ENCODE data around the gene EFL1. TPM values are rescaled to one million over a fixed set of nuclear protein-coding genes. Genes with fewer than 3 reads are reported as not detected.
A peak's percentile ranks its signal among the peaks of the same experiment; 100 is the strongest.

Gene EFL1
- total and polyA plus RNA-seq, 9 of the 15 experiments (the other 6 are each of a cell fraction or from before 2014, with no cell fraction given): 4.8 to 32.5 (median 16.9) TPM

GRCh38 chr15:82081914-82082762, 180.4 kb downstream of the EFL1 start (continued):
- no peak for TF ChIP-seq ZNF551 (CRISPR knock-in tag; IDR thresholded peaks at IDR 0.05)
- TF ChIP-seq TRIM28 (IDR thresholded peaks at IDR 0.05): no peak
- no peak for TF ChIP-seq FOXK2 (conservative IDR thresholded peaks at IDR 0.05 in 1 of 2, IDR thresholded peaks at IDR 0.05 in 1 of 2; ENCODE audit: low read depth in 2 of 2)
- no peak for TF ChIP-seq BCLAF1 (IDR thresholded peaks at IDR 0.05; ENCODE audit: borderline replicate concordance in 1 of 2, control insufficient read depth in 1 of 2, low read depth in 2 of 2, low read length in 1 of 2)
- no peak for TF ChIP-seq GABPB1 (CRISPR knock-in tag; IDR thresholded peaks at IDR 0.05)
- TF ChIP-seq ILF3 (IDR thresholded peaks at IDR 0.05; ENCODE audit: borderline replicate concordance): no peak
- no peak for TF ChIP-seq KHSRP (IDR thresholded peaks at IDR 0.05)
- no peak for TF ChIP-seq ZNF584 (CRISPR knock-in tag; IDR thresholded peaks at IDR 0.05; ENCODE audit: low read depth)
- no peak for TF ChIP-seq CSDE1 (IDR thresholded peaks at IDR 0.05)
- peak; percentile 55; the same call in 1 of the 2 replicates for TF ChIP-seq REST (IDR thresholded peaks at IDR 0.05; ENCODE audit: borderline replicate concordance)
- no peak for TF ChIP-seq REST (CRISPR knock-in tag; IDR thresholded peaks at IDR 0.05; ENCODE audit: low read depth)
- TF ChIP-seq ZNF592 (IDR thresholded peaks at IDR 0.05): no peak

All from K562 (cell line).